Stimulated activated CD8-positive, alpha-beta memory T cell treated with anti-CD3 and anti-CD28 coated beads, Interleukin-12 subunit alpha, Interleukin-12 subunit beta, amount 100 ng/mL, for 1 hour (primary cell): Measurements from ENCODE around the gene HEATR9.

ENCODE experiments used
- DNase-seq: peaks from one replicate; pipeline ENCODE4 v3.0.0-alpha.2; 2020; ENCODE audit warnings: low read depth

Gene HEATR9

GRCh38 chr17:35808240-35808961 is 60.3 kb downstream of the HEATR9 start:
- no peak for DNase-seq

GRCh38 chr17:35807371-35808144 is 61.1 kb downstream of the HEATR9 start:
- no peak for DNase-seq
